Large intestine (tissue), 3 donors: Measurements from ENCODE around the gene DICER1. TPM values are rescaled to one million over a fixed set of nuclear protein-coding genes. Genes with fewer than 3 reads are reported as not detected.

Experiments used
- DNase-seq, 2 donors: peaks; one replicate each; pipeline versions ENCODE4 v3.0.0 to v3.0.0-alpha.2; 2013
- H3K27ac ChIP-seq: one replicate; pipeline ENCODE4 v1.5.1; 2013; ENCODE audit warnings: low read length
- H3K27me3 ChIP-seq: 2 replicates; pipeline ENCODE4 v1.6.1; 2013; ENCODE audit warnings: low read length; ENCODE audit not compliant: control insufficient read depth, insufficient read depth
- H3K36me3 ChIP-seq: 2 replicates; pipeline ENCODE4 v1.6.1; 2013; ENCODE audit warnings: low read length; ENCODE audit not compliant: control insufficient read depth, insufficient read depth
- H3K4me1 ChIP-seq: one replicate; pipeline ENCODE4 v1.6.1; 2013; ENCODE audit warnings: low read length; ENCODE audit not compliant: control insufficient read depth, insufficient read depth
- H3K4me3 ChIP-seq: one replicate; pipeline ENCODE4 v1.5.1; 2013; ENCODE audit warnings: low read length
- H3K9me3 ChIP-seq: one replicate; pipeline ENCODE4 v1.6.1; 2013; ENCODE audit warnings: mild to moderate bottlenecking, low read depth, low read length, moderate library complexity; ENCODE audit not compliant: control insufficient read depth
- WGBS: methylation state at CpG from one replicate; pipeline ENCODE4 v1.1.5; 2013; ENCODE audit warnings: low lambda C conversion rate; ENCODE audit not compliant: insufficient coverage; 5-methylcytosine and 5-hydroxymethylcytosine counted together
- polyA plus RNA-seq: library from polyadenylated mRNA; unstranded; fragments of 120-200 nt; gene quantifications from one replicate; pipeline ENCODE4 v1.2.1, GENCODE V29; 2013

Gene DICER1
- polyA plus RNA-seq, 1 donor, result 32.2 TPM

- WGBS, result no CpG with 5 or more reads among the region's 5 CpGs
- no peak overlapping the region for H3K27ac ChIP-seq
- H3K9me3 ChIP-seq, result no peaks in the 10 kb centered on the region
- no peaks in the 10 kb centered on the region for H3K27me3 ChIP-seq
- no peaks in the 10 kb centered on the region for H3K36me3 ChIP-seq
- no peak for DNase-seq
- H3K4me1 ChIP-seq, result no peaks in the 10 kb centered on the region
- no peak overlapping the region for H3K4me3 ChIP-seq
Measured at GRCh38 chr14:95062946-95063345, 94.4 kb downstream of the DICER1 start.

GRCh38 chr14:95062220-95062619 is 95.1 kb downstream of the DICER1 start:
- Histone ChIP-seq H3K9me3 (no peaks in the 10 kb centered on the region), H3K27me3 (no peaks in the 10 kb centered on the region), H3K4me1 (no peaks in the 10 kb centered on the region), H3K36me3 (no peaks in the 10 kb centered on the region), H3K27ac (no peak overlapping the region), H3K4me3 (no peak overlapping the region)
- DNase-seq, result no peak
- WGBS, result no CpG with 5 or more reads among the region's 5 CpGs

GRCh38 chr14:95061317-95062093 is 95.8 kb downstream of the DICER1 start:
- Histone ChIP-seq H3K36me3 (no peaks in the 10 kb centered on the region), H3K27ac (no peak overlapping the region), H3K27me3 (no peaks in the 10 kb centered on the region), H3K4me3 (no peak overlapping the region), H3K4me1 (no peaks in the 10 kb centered on the region), H3K9me3 (no peaks in the 10 kb centered on the region)
- WGBS, result no CpG with 5 or more reads among the region's 14 CpGs
- no peak for DNase-seq

- no peak overlapping the region for H3K27ac ChIP-seq
- H3K9me3 ChIP-seq, result no peaks in the 10 kb centered on the region
- H3K4me3 ChIP-seq, result no peak overlapping the region
- no CpG with 5 or more reads among the region's 7 CpGs for WGBS
- H3K36me3 ChIP-seq, result no peaks in the 10 kb centered on the region
- H3K4me1 ChIP-seq, result no peaks in the 10 kb centered on the region
- DNase-seq, result no peak
- H3K27me3 ChIP-seq, result no peaks in the 10 kb centered on the region
Measured at GRCh38 chr14:95059126-95059525, 98.2 kb downstream of the DICER1 start.

GRCh38 chr14:95058491-95058890 is 98.8 kb downstream of the DICER1 start:
- no CpG with 5 or more reads among the region's 9 CpGs for WGBS
- H3K27me3 ChIP-seq, result no peaks in the 10 kb centered on the region
- H3K9me3 ChIP-seq, result no peaks in the 10 kb centered on the region
- H3K27ac ChIP-seq, result no peak overlapping the region
- DNase-seq, result no peak
- H3K36me3 ChIP-seq, result no peaks in the 10 kb centered on the region
- H3K4me1 ChIP-seq, result no peaks in the 10 kb centered on the region
- no peak overlapping the region for H3K4me3 ChIP-seq

- WGBS, result no CpG with 5 or more reads among the region's 8 CpGs
Measured at GRCh38 chr14:95057851-95058250, 99.5 kb downstream of the DICER1 start.

GRCh38 chr14:95057147-95057546 is 100.2 kb downstream of the DICER1 start:
- no peaks in the 10 kb centered on the region for H3K36me3 ChIP-seq
- no peaks in the 10 kb centered on the region for H3K9me3 ChIP-seq
- no CpG with 5 or more reads among the region's 8 CpGs for WGBS
- H3K27me3 ChIP-seq, result no peaks in the 10 kb centered on the region
- H3K27ac ChIP-seq, result no peak overlapping the region
- no peak overlapping the region for H3K4me3 ChIP-seq
- no peak for DNase-seq
- no peaks in the 10 kb centered on the region for H3K4me1 ChIP-seq

More at GRCh38 chr14:95057851-95058250, 99.5 kb downstream of the DICER1 start:
- Histone ChIP-seq H3K4me1 (no peaks in the 10 kb centered on the region), H3K36me3 (no peaks in the 10 kb centered on the region), H3K4me3 (no peak overlapping the region), H3K27me3 (no peaks in the 10 kb centered on the region), H3K9me3 (no peaks in the 10 kb centered on the region), H3K27ac (no peak overlapping the region)
- no peak for DNase-seq

- DNase-seq, result no peak
- H3K4me1 ChIP-seq, result no peaks in the 10 kb centered on the region
- H3K27me3 ChIP-seq, result no peaks in the 10 kb centered on the region
- no peak overlapping the region for H3K27ac ChIP-seq
- no peaks in the 10 kb centered on the region for H3K9me3 ChIP-seq
- H3K4me3 ChIP-seq, result no peak overlapping the region
- no CpG with 5 or more reads among the region's 10 CpGs for WGBS
- H3K36me3 ChIP-seq, result no peaks in the 10 kb centered on the region
Measured at GRCh38 chr14:95056476-95056875, 100.9 kb downstream of the DICER1 start.

- Histone ChIP-seq H3K27ac (no peak overlapping the region), H3K9me3 (no peaks in the 10 kb centered on the region), H3K27me3 (no peaks in the 10 kb centered on the region), H3K36me3 (no peaks in the 10 kb centered on the region), H3K4me1 (no peaks in the 10 kb centered on the region), H3K4me3 (no peak overlapping the region)
- WGBS, result no CpG with 5 or more reads among the region's 7 CpGs
- no peak for DNase-seq
Measured at GRCh38 chr14:95055318-95055717, 102.0 kb downstream of the DICER1 start.

- Histone ChIP-seq H3K9me3 (no peaks in the 10 kb centered on the region), H3K36me3 (no peaks in the 10 kb centered on the region), H3K27me3 (no peaks in the 10 kb centered on the region), H3K4me3 (no peak overlapping the region), H3K27ac (no peak overlapping the region), H3K4me1 (no peaks in the 10 kb centered on the region)
- no CpG with 5 or more reads among the region's 23 CpGs for WGBS
- no peak for DNase-seq
Measured at GRCh38 chr14:95054346-95055280, 102.7 kb downstream of the DICER1 start.
